Measurements from ENCODE around the gene VIPR2.

Gene VIPR2

GRCh38 chr7:159140170-159140910 lies 4.3 kb downstream of the VIPR2 start:
- no peak overlapping the region for H3K27ac ChIP-seq (ENCODE audit: low read depth, low read length)
- no peaks in the 10 kb centered on the region for H3K4me1 ChIP-seq (ENCODE audit: control insufficient read depth, low read length)
- no peaks in the 10 kb centered on the region for H3K36me3 ChIP-seq (ENCODE audit: control insufficient read depth, low read length)
- H3K79me2 ChIP-seq (ENCODE audit: control insufficient read depth, low read length), result no peaks in the 10 kb centered on the region
- H3K4me3 ChIP-seq (ENCODE audit: low read length), result no peak overlapping the region
- H3K27me3 ChIP-seq (ENCODE audit: control insufficient read depth, low read length), result no peaks in the 10 kb centered on the region
- H4K20me1 ChIP-seq (ENCODE audit: control insufficient read depth, insufficient read depth, low read depth, low read length), result no peaks in the 10 kb centered on the region
- no peaks in the 10 kb centered on the region for H3K9me2 ChIP-seq (replicated peaks; ENCODE audit: control insufficient read depth, low read length)
- no peaks in the 10 kb centered on the region; the same call in 1 of the 2 replicates for H3K9me3 ChIP-seq (ENCODE audit: control insufficient read depth, insufficient read depth, low read length)
- TF ChIP-seq CTCF (IDR thresholded peaks at IDR 0.05; ENCODE audit: low read depth, low read length, poor library complexity, severe bottlenecking) (no peak), EZH2phosphoT487 (IDR thresholded peaks at IDR 0.05; ENCODE audit: borderline replicate concordance, low read length) (no peak)
- no peak overlapping the region for H3K4me2 ChIP-seq (ENCODE audit: low read length)
- no peaks in the 10 kb centered on the region for H3F3A ChIP-seq (ENCODE audit: control insufficient read depth, insufficient read depth)

GRCh38 chr7:159139639-159140038 lies 5.0 kb downstream of the VIPR2 start:
- Histone ChIP-seq H4K20me1 (ENCODE audit: control insufficient read depth, insufficient read depth, low read depth, low read length) (no peaks in the 10 kb centered on the region), H3K27ac (ENCODE audit: low read depth, low read length) (no peak overlapping the region), H3K27me3 (ENCODE audit: control insufficient read depth, low read length) (no peaks in the 10 kb centered on the region), H3K4me3 (ENCODE audit: low read length) (no peak overlapping the region), H3K9me3 (ENCODE audit: control insufficient read depth, insufficient read depth, low read length) (no peaks in the 10 kb centered on the region), H3K9me2 (replicated peaks; ENCODE audit: control insufficient read depth, low read length) (no peaks in the 10 kb centered on the region), H3K4me1 (ENCODE audit: control insufficient read depth, low read length) (no peaks in the 10 kb centered on the region), H3K36me3 (ENCODE audit: control insufficient read depth, low read length) (no peaks in the 10 kb centered on the region), H3F3A (ENCODE audit: control insufficient read depth, insufficient read depth) (no peaks in the 10 kb centered on the region), H3K79me2 (ENCODE audit: control insufficient read depth, low read length) (no peaks in the 10 kb centered on the region), H3K4me2 (ENCODE audit: low read length) (no peak overlapping the region)
- TF ChIP-seq CTCF (IDR thresholded peaks at IDR 0.05; ENCODE audit: low read depth, low read length, poor library complexity, severe bottlenecking), result no peak
- TF ChIP-seq EZH2phosphoT487 (IDR thresholded peaks at IDR 0.05; ENCODE audit: borderline replicate concordance, low read length), result no peak

- Histone ChIP-seq H4K20me1 (ENCODE audit: control insufficient read depth, insufficient read depth, low read depth, low read length) (no peaks in the 10 kb centered on the region), H3K27me3 (ENCODE audit: control insufficient read depth, low read length) (no peaks in the 10 kb centered on the region), H3K9me3 (ENCODE audit: control insufficient read depth, insufficient read depth, low read length) (no peaks in the 10 kb centered on the region), H3K79me2 (ENCODE audit: control insufficient read depth, low read length) (no peaks in the 10 kb centered on the region), H3F3A (ENCODE audit: control insufficient read depth, insufficient read depth) (no peaks in the 10 kb centered on the region), H3K4me1 (ENCODE audit: control insufficient read depth, low read length) (no peaks in the 10 kb centered on the region), H3K27ac (ENCODE audit: low read depth, low read length) (no peak overlapping the region), H3K4me2 (ENCODE audit: low read length) (no peak overlapping the region), H3K36me3 (ENCODE audit: control insufficient read depth, low read length) (no peaks in the 10 kb centered on the region), H3K4me3 (ENCODE audit: low read length) (no peak overlapping the region), H3K9me2 (replicated peaks; ENCODE audit: control insufficient read depth, low read length) (no peaks in the 10 kb centered on the region)
- TF ChIP-seq EZH2phosphoT487 (IDR thresholded peaks at IDR 0.05; ENCODE audit: borderline replicate concordance, low read length) (no peak), CTCF (IDR thresholded peaks at IDR 0.05; ENCODE audit: low read depth, low read length, poor library complexity, severe bottlenecking) (no peak)
These were observed 5.5 kb downstream of the VIPR2 start for GRCh38 chr7:159139202-159139601.
